Thyroid gland (tissue), 4 donors: ENCODE data around the gene ZAP70.

ENCODE experiments used
- POLR2A ChIP-seq, 2 donors: fragments of 450-650 bp; IDR thresholded peaks; one replicate each; pipeline ENCODE4 v1.6.1; 2017; ENCODE audit warnings: antibody characterized with exemption in 2 of 2, mild to moderate bottlenecking in 2 of 2, moderate library complexity in 1 of 2
- TF ChIP-seq, protein P1 (sequence below), 6 experiments: fragments of 200-600 bp in 3 of 6; fragments of 450-650 bp in 3 of 6; sonication (generic) in 3 of 6; IDR thresholded peaks; one replicate each; pipeline ENCODE4 v1.5.1; 2016 to 2019; ENCODE audit warnings: antibody characterized with exemption in 6 of 6, mild to moderate bottlenecking in 2 of 6, inconsistent platforms in 1 of 6, moderate library complexity in 1 of 6

DNA sequence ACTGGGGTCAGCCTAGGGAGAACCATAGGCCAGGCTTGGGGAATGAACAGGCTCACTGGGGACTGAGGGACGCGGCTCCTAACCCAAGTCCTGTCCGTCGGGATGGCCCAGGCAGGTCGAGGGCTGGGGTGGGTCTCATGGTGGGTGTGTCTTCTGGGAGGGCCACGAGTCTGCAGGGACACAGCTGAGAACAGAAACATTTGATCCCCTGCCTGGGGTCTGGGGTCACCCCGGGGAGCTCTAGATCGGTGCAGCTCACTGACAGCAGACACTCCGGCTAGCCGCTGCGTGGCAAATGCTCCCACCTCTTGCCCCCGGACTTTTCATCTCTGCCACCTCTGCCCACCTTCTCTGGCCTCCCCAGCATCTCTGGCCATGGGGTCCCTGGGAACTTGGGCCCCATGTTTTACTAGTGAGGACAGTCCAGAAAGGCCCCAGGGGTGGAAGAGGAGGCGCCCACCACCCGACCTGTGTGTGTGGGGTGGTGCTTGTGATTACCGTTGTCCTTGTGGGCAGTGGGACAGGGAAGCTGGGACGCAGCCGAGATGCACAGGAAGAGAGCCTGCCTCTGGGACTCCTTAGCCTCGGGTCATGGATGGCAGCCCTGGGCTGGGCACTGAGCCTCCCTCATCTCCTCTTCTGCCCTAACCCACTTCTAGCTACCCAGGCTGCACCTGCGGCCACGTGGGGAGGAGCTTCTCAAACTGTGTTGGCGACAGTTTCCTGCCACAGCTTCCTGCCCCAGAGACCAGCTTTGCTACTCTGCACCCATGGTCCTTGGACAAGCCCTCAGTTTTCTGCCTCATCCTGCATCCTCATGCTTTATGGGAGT lies 4.9 kb downstream of the ZAP70 start:
- TF ChIP-seq, protein P1, sequence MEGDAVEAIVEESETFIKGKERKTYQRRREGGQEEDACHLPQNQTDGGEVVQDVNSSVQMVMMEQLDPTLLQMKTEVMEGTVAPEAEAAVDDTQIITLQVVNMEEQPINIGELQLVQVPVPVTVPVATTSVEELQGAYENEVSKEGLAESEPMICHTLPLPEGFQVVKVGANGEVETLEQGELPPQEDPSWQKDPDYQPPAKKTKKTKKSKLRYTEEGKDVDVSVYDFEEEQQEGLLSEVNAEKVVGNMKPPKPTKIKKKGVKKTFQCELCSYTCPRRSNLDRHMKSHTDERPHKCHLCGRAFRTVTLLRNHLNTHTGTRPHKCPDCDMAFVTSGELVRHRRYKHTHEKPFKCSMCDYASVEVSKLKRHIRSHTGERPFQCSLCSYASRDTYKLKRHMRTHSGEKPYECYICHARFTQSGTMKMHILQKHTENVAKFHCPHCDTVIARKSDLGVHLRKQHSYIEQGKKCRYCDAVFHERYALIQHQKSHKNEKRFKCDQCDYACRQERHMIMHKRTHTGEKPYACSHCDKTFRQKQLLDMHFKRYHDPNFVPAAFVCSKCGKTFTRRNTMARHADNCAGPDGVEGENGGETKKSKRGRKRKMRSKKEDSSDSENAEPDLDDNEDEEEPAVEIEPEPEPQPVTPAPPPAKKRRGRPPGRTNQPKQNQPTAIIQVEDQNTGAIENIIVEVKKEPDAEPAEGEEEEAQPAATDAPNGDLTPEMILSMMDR (IDR thresholded peaks at IDR 0.05), result no peak
- no peak for TF ChIP-seq POLR2A (IDR thresholded peaks at IDR 0.05)
